Retinal pigment epithelial cell (primary cell): Measurements from ENCODE around the gene SCN3B.

Experiments used
- DNase-seq: peaks from one replicate; pipeline ENCODE4 v3.0.0-alpha.2; 2010; ENCODE audit warnings: low read depth
- H3K4me3 ChIP-seq: 2 replicates; pipeline ENCODE4 v1.5.1; 2011; ENCODE audit warnings: mild to moderate bottlenecking, low read length, control low read depth, moderate library complexity
- CTCF ChIP-seq: conservative IDR thresholded peaks from 2 replicates; pipeline ENCODE4 v1.5.1; 2011; ENCODE audit warnings: low read depth, low read length, control low read depth, inconsistent platforms

Gene SCN3B

GRCh38 chr11:123641495-123641840 is 13.0 kb downstream of the SCN3B start:
- H3K4me3 ChIP-seq, result no peak overlapping the region
- no peak for TF ChIP-seq CTCF
- DNase-seq, result no peak

- no peak overlapping the region for H3K4me3 ChIP-seq
- no peak for DNase-seq
- peak; percentile 84 for TF ChIP-seq CTCF
Observed at GRCh38 chr11:123640677-123641494, 13.5 kb downstream of the SCN3B start.

GRCh38 chr11:123640029-123640428 is 14.4 kb downstream of the SCN3B start:
- no peak for TF ChIP-seq CTCF
- no peak overlapping the region for H3K4me3 ChIP-seq
- no peak for DNase-seq

- no peak for TF ChIP-seq CTCF
- DNase-seq, result no peak
- no peak overlapping the region for H3K4me3 ChIP-seq
Observed at GRCh38 chr11:123630126-123630608, 24.3 kb downstream of the SCN3B start.

- TF ChIP-seq CTCF, result no peak
- H3K4me3 ChIP-seq, result no peak overlapping the region
- no peak for DNase-seq
Observed at GRCh38 chr11:123628936-123629683, 25.3 kb downstream of the SCN3B start.

- no peak for DNase-seq
- no peak for TF ChIP-seq CTCF
- no peak overlapping the region for H3K4me3 ChIP-seq
Observed at GRCh38 chr11:123624974-123625373, 29.4 kb downstream of the SCN3B start.
